Vagina (tissue), 2 donors: ENCODE results near the gene CCDC92.

Experiments used
- CTCF ChIP-seq, 3 experiments: fragments of 450-650 bp in 2 of 3; fragments of 200-600 bp in 1 of 3; sonication (generic) in 1 of 3; IDR thresholded peaks; one replicate each; pipeline ENCODE4 v1.5.1; 2017 to 2019; ENCODE audit warnings: antibody characterized with exemption in 3 of 3, mild to moderate bottlenecking in 2 of 3, moderate library complexity in 2 of 3
- POLR2A ChIP-seq, 2 donors: fragments of 450-650 bp; IDR thresholded peaks; one replicate each; pipeline ENCODE4 v1.6.1; 2017; ENCODE audit warnings: antibody characterized with exemption in 2 of 2, mild to moderate bottlenecking in 2 of 2, moderate library complexity in 2 of 2
- POLR2AphosphoS5 ChIP-seq, 2 donors: sonication (generic); formaldehyde crosslinking; IDR thresholded peaks; one replicate each; pipeline ENCODE4 v1.9.0; 2017; ENCODE audit warnings: antibody characterized with exemption in 2 of 2, mild to moderate bottlenecking in 2 of 2, low read depth in 1 of 2; ENCODE audit not compliant: insufficient read depth in 1 of 2

GRCh38 chr12:123910761-123911193 is 61.9 kb downstream of the CCDC92 start:
- TF ChIP-seq CTCF (IDR thresholded peaks at IDR 0.05) (no peak), POLR2AphosphoS5 (IDR thresholded peaks at IDR 0.05; ENCODE audit: insufficient read depth in 1 of 2, low read depth in 1 of 2) (no peak), POLR2A (IDR thresholded peaks at IDR 0.05) (no peak)
